GM18909 (cell line): ENCODE results near the gene CACNG4.

Experiments used
- ATAC-seq: cut with Tn5 transposase; IDR thresholded peaks from one replicate; pipeline ENCODE4 v1.9.1; 2021; ENCODE audit warnings: mild to moderate bottlenecking; ENCODE audit not compliant: unreplicated experiment, poor library complexity

The CACNG4 gene

GRCh38 chr17:66963909-66964771 is at the start of gene CACNG4:
CACNG4 (plus strand) TSS chr17:66964707; CDS start chr17:66964912, 205 bp downstream.
- no peak for ATAC-seq

GRCh38 chr17:66915204-66915611 is 49.3 kb upstream of the CACNG4 start:
- ATAC-seq = no peak

DNA sequence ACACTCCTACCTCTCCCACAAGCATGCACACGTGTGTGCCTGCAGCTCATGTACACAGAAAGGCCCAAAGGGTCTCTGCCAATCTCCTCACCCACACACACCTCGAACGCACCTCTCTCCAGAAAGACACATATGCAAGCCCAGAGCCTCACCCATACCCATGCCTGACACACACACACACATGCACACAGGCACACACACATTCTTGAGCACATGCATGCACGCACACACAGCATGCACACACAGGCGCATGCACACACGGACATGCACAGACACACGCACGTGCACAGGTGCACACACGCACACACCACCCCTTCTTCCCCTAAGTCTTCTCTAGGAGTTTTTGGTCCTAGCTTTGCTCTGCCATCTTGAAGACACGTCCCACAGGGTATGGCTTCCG is 48.7 kb upstream of the CACNG4 start:
- ATAC-seq = no peak

DNA sequence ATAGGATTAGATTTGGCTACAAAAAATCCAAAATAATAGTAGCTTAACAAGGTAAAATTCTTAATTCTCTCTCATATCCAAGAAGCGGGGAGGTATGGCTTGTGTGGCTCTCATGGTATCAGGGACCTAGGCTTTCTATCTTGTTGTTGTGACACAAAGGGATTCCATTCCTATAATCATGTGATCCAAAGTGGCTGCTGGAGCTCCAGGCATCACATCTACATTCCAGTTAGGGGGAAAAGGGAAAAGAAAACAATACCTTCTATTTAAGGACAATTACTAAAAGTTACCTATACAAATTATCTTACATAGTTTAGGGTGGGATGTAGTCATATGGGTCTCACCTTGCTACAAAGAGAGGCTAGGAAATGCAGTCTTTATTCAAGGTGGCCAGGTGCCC is 47.6 kb upstream of the CACNG4 start:
- no peak for ATAC-seq

DNA sequence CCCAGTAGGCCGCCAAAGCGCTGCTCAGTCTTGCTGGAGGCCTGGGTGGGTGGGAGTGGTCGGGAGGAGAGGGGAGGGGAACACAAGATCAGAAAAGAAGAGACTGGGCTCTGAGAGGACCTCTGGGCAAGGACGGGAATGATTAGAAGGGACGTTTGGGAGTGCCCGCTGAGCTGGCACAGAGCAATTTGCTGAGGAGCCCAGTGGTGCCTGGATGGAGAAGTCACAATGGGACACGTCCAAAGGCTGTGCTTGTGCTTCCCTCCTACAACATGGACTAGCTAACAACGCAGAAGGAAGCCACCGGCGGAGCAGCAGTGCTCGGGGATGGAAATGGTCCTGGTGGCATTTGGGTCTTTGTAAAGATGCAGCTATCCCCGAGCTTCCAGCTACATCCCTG is 45.6 kb upstream of the CACNG4 start:
- ATAC-seq = no peak

DNA sequence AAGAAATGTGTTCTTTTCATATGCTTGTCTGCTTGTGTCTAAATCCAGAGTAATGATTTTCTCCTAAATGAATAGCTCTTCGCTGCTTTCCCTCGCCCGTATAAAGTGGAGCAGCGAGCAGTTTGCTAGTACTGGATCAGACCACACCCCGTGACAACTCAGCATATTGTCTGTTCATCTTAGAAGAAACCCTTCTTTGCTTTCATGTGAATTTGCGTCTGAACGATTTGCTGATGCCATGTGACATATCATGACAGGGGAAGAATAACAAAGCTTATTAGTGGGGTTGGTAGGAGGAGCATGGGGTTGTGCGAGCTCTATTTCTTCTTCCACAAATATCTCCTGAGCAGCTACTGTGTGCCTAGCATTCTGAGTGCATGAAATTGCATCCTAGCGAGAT is 44.1 kb upstream of the CACNG4 start:
- ATAC-seq = no peak

DNA sequence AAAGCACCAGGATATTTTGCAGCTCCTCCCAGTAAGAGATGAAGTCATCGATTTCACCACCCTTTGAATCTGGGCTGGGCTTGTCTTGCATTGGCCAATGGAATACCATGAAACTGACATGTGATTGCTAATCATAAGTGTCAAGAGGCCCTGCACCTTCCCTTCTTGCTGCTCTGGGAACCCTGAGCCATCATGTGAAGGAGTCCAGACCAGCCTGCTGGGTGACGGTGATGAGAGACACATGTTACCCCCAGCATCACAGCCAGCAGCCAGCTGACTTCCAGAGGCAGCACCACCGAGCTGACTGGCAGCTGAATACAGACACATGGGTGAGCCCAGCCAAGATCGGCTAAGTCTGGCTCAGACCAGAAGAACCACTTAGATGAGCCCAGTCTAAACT is 43.6 kb upstream of the CACNG4 start:
- no peak for ATAC-seq

DNA sequence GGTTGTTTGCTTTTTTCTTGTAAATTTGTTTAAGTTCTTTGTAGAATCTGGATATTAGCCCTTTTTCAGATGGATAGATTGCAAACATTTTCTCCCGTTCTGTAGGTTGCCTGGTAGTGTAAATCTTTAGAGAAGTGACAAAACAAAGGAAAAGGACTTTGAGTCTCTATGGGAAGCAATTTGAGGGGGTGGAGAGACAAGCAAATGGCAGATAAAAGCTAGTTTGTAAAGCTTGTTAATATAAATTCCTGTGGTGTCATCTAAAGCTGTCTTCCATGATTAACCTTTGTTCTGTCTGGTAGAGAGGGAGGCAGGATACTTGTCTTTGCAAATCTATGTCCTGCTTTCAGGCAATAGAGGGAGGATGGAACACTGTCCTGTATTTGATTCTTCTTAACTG is 40.6 kb upstream of the CACNG4 start:
- ATAC-seq = no peak

DNA sequence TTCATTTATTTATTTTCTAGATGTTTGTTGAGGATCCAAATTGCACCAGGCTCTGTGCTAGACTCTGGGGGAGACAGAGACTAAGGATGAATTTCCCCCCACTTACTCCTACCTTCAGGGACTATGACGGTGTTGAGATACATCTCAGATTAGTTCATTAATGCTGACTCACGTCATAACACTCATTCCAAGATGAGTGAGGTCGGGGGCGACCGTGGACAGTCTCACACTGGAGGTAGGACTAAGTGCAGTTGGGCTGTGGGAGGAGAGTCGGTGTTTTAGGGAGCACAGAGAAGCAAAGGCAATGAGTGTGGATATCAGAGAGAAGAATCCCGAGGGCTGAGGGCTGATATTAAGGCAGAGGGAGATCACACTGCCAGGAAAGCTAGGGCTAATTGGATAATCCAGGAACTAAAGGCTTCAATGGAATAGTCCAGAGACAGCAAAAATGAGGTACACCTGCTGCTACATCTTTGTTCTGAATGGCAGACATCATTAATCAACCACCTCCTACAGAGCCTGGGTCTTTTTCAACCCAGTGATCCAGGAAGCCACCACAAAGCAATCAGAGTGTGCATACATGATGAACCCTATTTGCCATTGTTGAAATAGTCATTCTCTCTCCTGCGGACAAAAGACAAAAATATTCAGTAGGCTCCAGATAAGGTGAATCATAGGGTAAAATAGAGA is 38.6 kb upstream of the CACNG4 start:
- ATAC-seq = no peak

DNA sequence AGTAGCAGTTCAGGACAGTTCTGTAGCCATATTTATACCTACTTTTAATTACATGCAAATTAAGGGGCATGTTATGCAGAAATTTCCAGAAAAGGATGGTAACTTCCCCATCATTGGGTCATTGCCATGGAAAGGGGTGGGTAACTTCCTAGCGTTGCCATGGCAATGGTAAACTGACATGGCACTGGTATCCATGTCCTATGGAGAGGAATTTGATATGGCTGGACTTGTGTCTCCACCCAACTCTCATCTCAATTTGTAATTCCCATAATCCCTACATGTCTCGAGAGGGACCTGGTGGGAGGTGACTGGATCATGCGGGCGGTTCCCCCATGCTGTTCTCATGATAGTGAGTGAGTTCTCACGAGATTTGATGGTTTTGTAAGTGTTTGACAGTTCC is 35.6 kb upstream of the CACNG4 start:
- ATAC-seq = no peak

DNA sequence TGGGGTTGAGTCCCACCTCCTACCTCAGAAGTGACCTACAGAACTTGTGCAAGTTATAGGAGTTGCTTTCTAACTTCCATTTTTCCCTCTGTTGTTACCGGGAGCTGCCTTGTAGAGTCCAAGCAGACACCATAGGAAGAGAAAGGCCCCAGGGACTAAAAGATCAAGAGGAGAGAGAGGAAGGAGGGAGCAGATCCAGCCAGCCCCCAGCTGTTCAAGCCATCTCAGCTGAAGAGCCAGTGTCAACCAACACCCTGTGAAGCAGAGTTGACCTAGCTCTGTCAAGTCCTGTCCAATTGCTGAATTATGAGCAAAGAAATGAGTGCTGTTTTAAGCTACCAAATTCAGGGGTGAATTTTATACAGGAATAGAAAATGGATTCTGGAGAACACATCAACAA is 34.9 kb upstream of the CACNG4 start:
- ATAC-seq = no peak

- ATAC-seq = no peak
These were observed 33.6 kb upstream of the CACNG4 start for GRCh38 chr17:66930933-66931332.

DNA sequence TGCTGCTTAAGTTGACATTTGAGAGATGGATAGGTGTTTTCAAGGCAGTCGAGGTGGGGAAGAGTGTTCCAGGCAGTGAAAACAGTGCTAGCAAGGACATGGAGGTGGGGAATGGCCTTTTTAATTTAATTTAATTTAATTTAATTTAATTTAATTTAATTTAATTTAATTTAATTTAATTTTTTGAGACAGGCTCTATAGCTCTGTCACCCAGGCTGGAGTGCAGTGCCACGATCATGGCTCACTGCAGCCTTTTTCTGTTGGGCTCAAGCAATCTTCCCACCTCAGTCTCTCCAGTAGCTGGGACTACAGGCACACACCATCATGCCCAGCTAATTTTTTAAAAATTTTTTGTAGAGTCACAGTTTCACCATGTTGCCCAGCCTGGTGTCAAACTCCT is 32.2 kb upstream of the CACNG4 start:
- no peak for ATAC-seq

- ATAC-seq = no peak
These were observed 30.5 kb upstream of the CACNG4 start for GRCh38 chr17:66934040-66934439.

DNA sequence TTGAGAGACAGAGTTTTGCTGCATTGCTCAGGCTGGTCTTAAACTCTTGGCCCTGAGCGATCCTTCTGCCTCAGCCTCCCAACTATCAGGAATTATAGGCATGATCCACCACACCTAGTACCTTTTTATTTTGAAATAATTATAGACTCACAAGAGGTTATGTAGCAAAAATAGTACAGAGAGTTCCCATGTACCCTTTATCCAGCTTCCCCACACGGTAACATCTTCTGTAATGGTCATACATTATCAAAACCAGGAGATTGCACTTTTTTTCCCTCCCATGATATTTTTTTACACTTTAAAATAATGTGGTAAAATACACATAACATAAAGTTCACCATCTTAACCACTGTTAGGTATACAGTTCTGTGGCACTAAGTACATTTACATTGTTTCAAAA is 28.8 kb upstream of the CACNG4 start:
- ATAC-seq = no peak

GRCh38 chr17:66938656-66939055 is 25.9 kb upstream of the CACNG4 start:
- no peak for ATAC-seq

DNA sequence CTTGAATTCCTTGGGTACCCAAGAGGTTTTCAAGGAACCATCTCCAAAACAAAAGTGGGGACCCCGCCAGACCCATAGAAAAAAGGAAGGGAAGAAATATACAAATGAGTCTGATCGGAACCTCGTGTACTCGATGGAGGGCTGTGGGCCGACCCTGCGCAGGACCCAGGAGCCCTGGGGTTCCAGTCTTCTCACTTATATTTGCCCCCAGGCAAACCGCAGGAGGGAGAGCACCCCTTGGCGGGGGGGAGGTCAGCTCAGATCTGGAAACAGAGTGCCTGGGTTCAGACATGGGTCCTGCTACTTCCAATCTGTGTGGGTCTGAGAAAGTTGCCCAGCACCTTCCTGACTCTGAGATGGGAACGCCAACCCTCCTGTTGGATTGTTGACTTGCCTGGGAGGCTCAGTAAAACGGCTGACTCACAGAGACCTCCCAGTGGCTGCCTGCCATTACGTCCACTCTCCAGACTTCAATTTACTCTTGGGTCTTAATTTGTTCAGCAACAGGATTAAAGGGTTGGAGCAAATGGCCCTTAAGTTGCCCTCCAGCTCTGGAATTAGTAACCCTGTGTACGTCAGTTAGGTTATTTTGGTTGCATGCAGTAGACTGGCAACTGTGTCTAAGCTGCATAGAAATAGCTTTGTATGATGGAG is 24.9 kb upstream of the CACNG4 start:
- ATAC-seq = no peak

DNA sequence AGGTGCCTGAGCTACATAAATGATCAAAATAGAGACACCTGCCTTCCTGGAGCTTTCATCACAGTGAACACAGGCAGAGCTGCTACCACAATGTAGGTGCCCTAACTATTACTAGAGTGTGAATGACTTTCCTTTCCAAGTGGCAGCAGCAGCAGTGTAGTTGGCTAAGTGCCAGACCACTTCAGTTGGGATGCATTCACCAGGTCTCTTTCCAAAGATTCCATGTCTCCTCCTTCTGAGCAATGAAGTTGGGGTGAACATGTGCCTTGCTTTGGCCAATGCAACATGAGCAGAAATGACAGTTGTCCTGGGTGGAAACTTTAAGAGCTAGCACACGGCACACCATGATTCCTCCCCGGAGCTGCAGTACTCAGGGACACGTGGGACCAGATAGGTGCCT is 23.3 kb upstream of the CACNG4 start:
- ATAC-seq = no peak

GRCh38 chr17:66941773-66942450 is 22.6 kb upstream of the CACNG4 start:
- no peak for ATAC-seq

DNA sequence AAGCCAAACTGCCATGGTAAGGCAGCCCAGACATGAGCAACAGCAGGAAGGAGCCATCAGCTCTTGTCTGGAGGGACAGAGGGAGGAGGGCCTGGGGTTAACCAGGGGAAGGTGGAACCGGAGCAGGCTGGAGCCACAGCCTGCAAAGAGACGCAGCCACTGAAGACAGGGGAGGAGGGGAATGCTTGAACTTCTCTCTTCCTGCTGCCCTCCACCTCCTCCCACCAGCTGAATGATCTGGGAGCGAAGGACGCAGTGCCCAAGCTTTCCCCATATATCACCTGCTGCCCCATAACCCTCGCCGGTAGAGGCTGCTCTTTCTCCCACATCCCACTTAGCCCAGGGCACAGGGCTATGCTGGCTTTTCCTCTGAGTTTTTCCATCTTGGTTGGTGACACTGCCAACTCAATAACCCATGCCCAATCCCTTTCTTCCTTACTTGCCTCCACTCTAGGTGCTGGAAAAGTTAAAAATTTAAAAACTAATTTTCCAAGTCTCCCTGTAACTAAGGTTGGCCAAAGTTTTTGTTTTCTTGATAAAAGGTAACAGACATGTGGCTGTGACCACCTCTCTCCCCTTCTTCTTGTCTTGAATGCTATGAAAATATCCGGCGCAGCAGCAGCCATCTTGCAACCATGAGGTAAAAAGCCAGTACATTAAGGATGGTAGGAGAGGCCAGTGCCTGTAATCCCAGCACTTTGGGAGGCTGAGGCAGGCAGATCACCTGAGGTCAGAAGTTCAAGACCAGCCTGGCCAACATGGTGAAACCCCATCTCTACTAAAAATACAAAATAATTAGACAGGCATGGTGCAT is 21.8 kb upstream of the CACNG4 start:
- no peak for ATAC-seq
